MG63 (cell line): Measurements from ENCODE around the gene MEF2B. TPM values are rescaled to one million over a fixed set of nuclear protein-coding genes. Genes with fewer than 3 reads are reported as not detected.

Experiments used
- DNase-seq: peaks from one replicate; pipeline ENCODE4 v3.0.0-alpha.2; 2020
- H3K27me3 ChIP-seq: fragments of 250-450 bp; sonication (Bioruptor Pico); 2 replicates; pipeline ENCODE4 v1.5.1; 2020; ENCODE audit warnings: mild to moderate bottlenecking, moderate library complexity
- H3K36me3 ChIP-seq: fragments of 250-450 bp; sonication (Bioruptor Pico); 2 replicates; pipeline ENCODE4 v1.5.1; 2020; ENCODE audit warnings: mild to moderate bottlenecking, moderate library complexity
- H3K4me3 ChIP-seq: fragments of 250-450 bp; sonication (Bioruptor Pico); 2 replicates; pipeline ENCODE4 v1.5.1; 2020; ENCODE audit warnings: mild to moderate bottlenecking, moderate library complexity
- H3K9me3 ChIP-seq: fragments of 250-450 bp; sonication (Bioruptor Pico); 2 replicates; pipeline ENCODE4 v1.5.1; 2020; ENCODE audit warnings: mild to moderate bottlenecking, moderate library complexity
- total RNA-seq: library from RNA; depleted of rRNA; stranded (reverse); fragments of >200 nt; shearing (Covaris generic); gene quantifications from 2 replicates; pipeline ENCODE4 v1.2.3, GENCODE V29; 2014; ENCODE audit warnings: low replicate concordance; rRNA removed

The MEF2B gene
- total RNA-seq: 2.1 TPM in 1 of 2 replicates, not detected in the other

DNA sequence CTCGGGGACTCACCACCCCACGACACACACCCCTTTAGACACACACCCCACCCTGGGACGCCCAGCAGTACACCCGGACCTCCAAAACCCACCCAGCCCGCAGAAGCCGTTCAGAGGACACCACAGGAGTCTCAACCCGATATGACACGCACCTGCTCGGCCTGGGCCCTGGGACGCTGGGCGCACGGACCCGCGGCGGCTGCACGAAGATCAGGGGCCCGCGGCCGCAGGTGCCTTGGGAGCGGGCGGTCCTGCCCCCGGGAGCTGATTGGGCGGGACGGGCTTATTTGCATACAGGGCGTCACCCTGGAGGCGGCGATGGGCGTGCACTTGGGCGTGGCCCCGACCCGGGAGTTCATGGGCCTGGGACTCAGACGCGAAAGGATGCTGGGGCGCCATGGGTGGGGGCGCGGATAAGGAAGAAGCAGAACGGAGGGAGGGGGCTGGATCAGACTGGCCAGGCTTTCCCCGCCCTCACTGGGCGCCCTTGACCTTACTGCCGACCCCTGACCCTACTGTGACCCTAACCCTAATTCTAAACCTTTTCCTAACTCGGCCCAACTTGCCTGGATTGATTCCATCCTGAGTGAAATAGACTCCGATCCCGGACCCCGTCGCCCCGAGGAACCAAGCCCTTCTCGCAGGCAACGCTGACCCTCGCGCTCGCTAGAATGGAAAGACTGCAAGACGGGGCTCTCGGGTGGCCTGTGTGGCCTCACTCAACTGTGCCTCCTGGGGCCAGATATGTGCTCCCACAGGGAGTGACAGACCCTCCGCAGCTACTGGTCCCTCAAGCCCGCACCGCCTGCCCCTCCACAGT lies at the start of gene MEF2B:
Gene MEF2B (minus strand): TSS at position 211 of the 820 bp plus-strand sequence. CDS start 19,528 bp downstream, outside the sequence.
- H3K27me3 ChIP-seq: no peaks in the 10 kb centered on the region
- H3K36me3 ChIP-seq: no peaks in the 10 kb centered on the region
- H3K9me3 ChIP-seq: no peaks in the 10 kb centered on the region
- no peak within 1 kb of the TSS for H3K4me3 ChIP-seq
- DNase-seq: no peak

- no peaks in the 10 kb centered on the region for H3K36me3 ChIP-seq
- H3K27me3 ChIP-seq: peaks cover 90% of the 10 kb centered on the region
- H3K9me3 ChIP-seq: peaks cover 8% of the 10 kb centered on the region; the same call in 1 of the 2 replicates
- H3K4me3 ChIP-seq: no peak overlapping the region
- DNase-seq: no peak
Measured at GRCh38 chr19:19218911-19219310, 48.8 kb upstream of the MEF2B start.

GRCh38 chr19:19217099-19217498 lies 47.0 kb upstream of the MEF2B start:
- DNase-seq: no peak
- no peaks in the 10 kb centered on the region for H3K36me3 ChIP-seq
- no peak overlapping the region for H3K4me3 ChIP-seq
- H3K9me3 ChIP-seq: peaks cover 8% of the 10 kb centered on the region; the same call in 1 of the 2 replicates
- peaks cover 93% of the 10 kb centered on the region for H3K27me3 ChIP-seq

GRCh38 chr19:19215792-19216191 lies 45.7 kb upstream of the MEF2B start:
- DNase-seq: no peak
- Histone ChIP-seq H3K9me3 (peaks cover 8% of the 10 kb centered on the region; the same call in 1 of the 2 replicates), H3K27me3 (peaks cover 92% of the 10 kb centered on the region), H3K36me3 (no peaks in the 10 kb centered on the region), H3K4me3 (no peak overlapping the region)

DNA sequence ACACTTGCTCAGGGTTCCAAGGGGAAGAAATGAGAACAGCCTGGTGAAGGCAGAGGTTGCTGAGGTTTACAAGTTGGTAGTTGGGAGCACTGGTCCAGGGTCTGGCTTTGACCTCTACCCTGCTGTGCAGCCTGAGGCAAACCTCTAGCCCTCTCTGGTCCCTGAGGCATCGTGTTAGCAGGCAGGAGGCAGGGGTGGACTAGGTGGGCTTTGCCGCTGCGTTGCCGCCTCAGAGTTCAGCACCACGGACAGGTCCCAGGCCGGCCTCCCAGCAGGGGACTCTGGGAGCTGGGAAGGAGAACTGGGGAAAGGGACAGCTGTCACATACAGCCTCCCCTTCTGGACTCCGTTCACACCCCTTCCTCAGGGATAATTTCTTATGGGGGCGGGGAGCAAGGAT lies 44.8 kb upstream of the MEF2B start:
- peak; percentile 62 for DNase-seq
- no peaks in the 10 kb centered on the region for H3K36me3 ChIP-seq
- peaks cover 94% of the 10 kb centered on the region for H3K27me3 ChIP-seq
- no peak overlapping the region for H3K4me3 ChIP-seq
- peaks cover 8% of the 10 kb centered on the region; the same call in 1 of the 2 replicates for H3K9me3 ChIP-seq

DNA sequence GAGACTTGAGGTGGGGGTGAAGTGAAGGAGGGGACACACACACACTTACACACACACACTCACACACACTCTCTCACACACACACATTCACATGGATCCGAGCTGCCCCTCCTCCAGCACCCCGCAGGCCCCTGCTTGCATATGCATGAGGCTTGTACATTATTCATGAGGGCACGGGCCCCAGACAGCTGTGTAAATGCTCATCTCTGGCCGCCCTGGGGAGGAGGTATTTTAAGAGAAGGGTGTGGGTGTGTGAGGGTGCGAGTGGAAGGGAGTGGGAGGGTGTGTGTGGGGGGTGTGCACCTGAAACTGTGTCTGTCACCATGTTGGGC lies 44.1 kb upstream of the MEF2B start:
- no peak for DNase-seq
- H3K36me3 ChIP-seq: no peaks in the 10 kb centered on the region
- peaks cover 97% of the 10 kb centered on the region for H3K27me3 ChIP-seq
- H3K9me3 ChIP-seq: peaks cover 8% of the 10 kb centered on the region; the same call in 1 of the 2 replicates
- no peak overlapping the region for H3K4me3 ChIP-seq

- peaks cover 97% of the 10 kb centered on the region for H3K27me3 ChIP-seq
- no peak overlapping the region for H3K4me3 ChIP-seq
- no peaks in the 10 kb centered on the region for H3K36me3 ChIP-seq
- DNase-seq: no peak
- H3K9me3 ChIP-seq: peaks cover 8% of the 10 kb centered on the region; the same call in 1 of the 2 replicates
Measured at GRCh38 chr19:19213426-19214158, 43.5 kb upstream of the MEF2B start.

- H3K36me3 ChIP-seq: no peaks in the 10 kb centered on the region
- peaks cover 7% of the 10 kb centered on the region; the same call in 1 of the 2 replicates for H3K9me3 ChIP-seq
- peaks cover 94% of the 10 kb centered on the region for H3K27me3 ChIP-seq
- DNase-seq: no peak
- H3K4me3 ChIP-seq: no peak overlapping the region
Measured at GRCh38 chr19:19212916-19213315, 42.9 kb upstream of the MEF2B start.

DNA sequence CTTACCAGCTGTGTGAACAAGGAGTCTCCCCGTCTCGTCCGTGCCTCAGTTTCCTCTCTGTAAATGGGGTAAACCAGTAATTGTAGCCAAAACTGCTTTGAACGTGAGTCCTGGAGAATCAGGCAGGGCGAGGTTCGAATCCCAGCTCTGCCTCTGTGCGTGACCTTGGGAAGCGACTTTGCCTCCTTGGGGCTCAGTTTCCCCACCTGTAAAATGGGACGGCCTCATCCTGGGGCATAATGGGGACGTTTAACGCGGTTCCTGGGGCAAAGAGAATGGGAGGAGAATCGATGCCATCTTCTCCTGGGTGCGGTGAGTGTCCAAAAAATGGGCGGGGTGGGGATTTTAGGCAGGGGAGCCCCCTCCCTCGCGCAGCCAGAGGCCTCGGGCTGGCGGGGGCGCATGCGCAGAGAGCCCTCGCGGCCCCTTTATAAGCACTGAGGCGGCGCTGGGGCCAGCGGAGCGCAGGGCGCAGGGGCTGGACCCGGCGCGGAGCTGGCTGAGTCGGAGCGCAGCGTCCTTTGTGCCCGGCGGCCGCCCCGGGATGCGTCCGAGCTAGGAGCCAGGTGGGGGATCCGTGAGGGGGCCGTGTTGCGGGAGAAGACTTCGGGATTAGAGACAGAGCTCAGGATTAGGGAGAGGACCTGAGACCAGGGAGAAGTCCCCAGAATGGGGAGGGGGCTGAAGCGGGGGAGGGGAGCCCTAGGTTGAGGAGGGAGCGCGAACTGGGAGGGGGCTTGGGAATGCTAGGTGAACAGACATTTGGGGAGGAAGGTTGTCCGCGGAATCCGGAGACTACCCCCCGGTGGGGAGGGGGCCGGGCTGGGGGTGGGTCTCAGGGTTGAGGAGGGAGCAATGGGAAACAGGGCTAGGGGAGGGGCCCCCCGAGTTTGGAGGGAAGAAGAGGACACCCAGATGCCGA lies 41.7 kb upstream of the MEF2B start, which contains the start of gene NCAN:
Gene NCAN (plus strand): TSS at position 460 of the 922 bp plus-strand sequence. CDS start 4,996 bp downstream, outside the sequence.
- Histone ChIP-seq H3K4me3 (no peak within 1 kb of the TSS), H3K36me3 (no peaks in the 10 kb centered on the region), H3K27me3 (peaks cover 83% of the 10 kb centered on the region), H3K9me3 (no peaks in the 10 kb centered on the region)
- no peak for DNase-seq

DNA sequence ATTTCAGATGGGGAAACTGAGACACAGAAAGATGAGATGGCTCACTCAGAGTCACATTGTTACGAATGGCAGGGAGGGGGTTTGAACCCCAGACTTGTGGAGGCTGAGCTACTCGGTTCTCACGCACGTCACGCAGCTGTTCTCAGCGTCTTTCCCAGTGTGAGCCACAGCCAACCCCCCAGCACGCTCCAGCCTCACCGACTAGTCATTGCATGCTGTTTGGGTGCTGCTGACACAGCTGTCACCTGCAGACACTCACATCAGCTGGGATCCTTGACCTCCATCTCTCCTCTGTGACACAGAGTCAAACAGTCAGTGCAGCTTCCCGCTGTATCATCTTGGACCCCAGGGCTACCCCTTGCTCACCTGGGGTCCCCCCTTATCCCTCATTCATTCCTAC lies 39.3 kb upstream of the MEF2B start:
- no peak for DNase-seq
- Histone ChIP-seq H3K27me3 (peaks cover 75% of the 10 kb centered on the region), H3K9me3 (no peaks in the 10 kb centered on the region), H3K36me3 (no peaks in the 10 kb centered on the region), H3K4me3 (no peak overlapping the region)

- peak; percentile 32 for DNase-seq
- Histone ChIP-seq H3K27me3 (peaks cover 60% of the 10 kb centered on the region), H3K36me3 (no peaks in the 10 kb centered on the region; the same call in 1 of the 2 replicates), H3K4me3 (no peak overlapping the region), H3K9me3 (no peaks in the 10 kb centered on the region)
Measured at GRCh38 chr19:19207637-19208572, 37.8 kb upstream of the MEF2B start.

- H3K36me3 ChIP-seq: peaks cover 5% of the 10 kb centered on the region
- H3K27me3 ChIP-seq: peaks cover 50% of the 10 kb centered on the region
- no peak for DNase-seq
- no peaks in the 10 kb centered on the region for H3K9me3 ChIP-seq
- no peak overlapping the region for H3K4me3 ChIP-seq
Measured at GRCh38 chr19:19206938-19207337, 36.9 kb upstream of the MEF2B start.

GRCh38 chr19:19205416-19206410 lies 35.6 kb upstream of the MEF2B start:
- Histone ChIP-seq H3K9me3 (no peaks in the 10 kb centered on the region), H3K27me3 (peaks cover 39% of the 10 kb centered on the region), H3K36me3 (peaks cover 14% of the 10 kb centered on the region), H3K4me3 (no peak overlapping the region)
- DNase-seq: peak; percentile 28

- H3K27me3 ChIP-seq: peaks cover 24% of the 10 kb centered on the region
- DNase-seq: no peak
- H3K9me3 ChIP-seq: no peaks in the 10 kb centered on the region
- H3K4me3 ChIP-seq: no peak overlapping the region
- H3K36me3 ChIP-seq: peaks cover 21% of the 10 kb centered on the region
Measured at GRCh38 chr19:19204181-19204580, 34.1 kb upstream of the MEF2B start.
